Neutrophil (primary cell): ENCODE data around the gene USP14.
"Not testable (repeated sequence)": the region's sequence is repeated elsewhere in the genome, so short reads cannot be mapped to it uniquely, and the experiment has no call there.

Experiments used
- H3K27ac ChIP-seq: fragments of 200-600 bp; sonication (generic); 2 replicates; pipeline ENCODE4 v1.5.1; 2016; ENCODE audit warnings: mild to moderate bottlenecking, moderate library complexity
- H3K27me3 ChIP-seq: fragments of 200-600 bp; sonication (generic); 2 replicates; pipeline ENCODE4 v1.6.0; 2016; ENCODE audit warnings: mild to moderate bottlenecking
- H3K36me3 ChIP-seq: fragments of 200-600 bp; sonication (generic); 2 replicates; pipeline ENCODE4 v1.5.1; 2017
- H3K4me1 ChIP-seq, 2 experiments: fragments of 200-600 bp in 1 of 2; sonication (generic) in 1 of 2; 1 replicate in 1 of 2; 2 replicates in 1 of 2; pipeline versions ENCODE4 v1.5.1 to v1.6.1; 2013 to 2016; ENCODE audit warnings: low read depth in 1 of 2, low read length in 1 of 2, mild to moderate bottlenecking in 1 of 2, moderate library complexity in 1 of 2; ENCODE audit not compliant: control insufficient read depth in 1 of 2, insufficient read depth in 1 of 2
- H3K4me3 ChIP-seq, 2 experiments: fragments of 200-600 bp in 1 of 2; sonication (generic) in 1 of 2; 1 replicate in 1 of 2; 2 replicates in 1 of 2; pipeline ENCODE4 v1.5.1; 2013 to 2016; ENCODE audit warnings: low read depth in 1 of 2, low read length in 1 of 2, mild to moderate bottlenecking in 1 of 2, moderate library complexity in 1 of 2
- H3K9me3 ChIP-seq: fragments of 200-600 bp; sonication (generic); 2 replicates; pipeline ENCODE4 v1.5.1; 2016
- TF ChIP-seq, protein P1 (sequence below): fragments of 200-600 bp; sonication (generic); IDR thresholded peaks from 2 replicates; pipeline ENCODE4 v1.5.1; 2016; ENCODE audit warnings: antibody characterized with exemption

The USP14 gene

GRCh38 chr18:158128-159036 is at the start of gene USP14:
TSS of gene USP14 (plus strand) at chr18:158557. CDS start at chr18:158699, 142 bp downstream.
- Histone ChIP-seq H3K36me3 (no peaks in the 10 kb centered on the region), H3K4me3 (peak within 1 kb of the TSS; percentile 72 to 78), H3K4me1 (peaks cover 10 to 13% of the 10 kb centered on the region in 2 experiments), H3K27me3 (no peaks in the 10 kb centered on the region), H3K9me3 (no peaks in the 10 kb centered on the region), H3K27ac (peak within 1 kb of the TSS; percentile 80)
- TF ChIP-seq, protein P1, sequence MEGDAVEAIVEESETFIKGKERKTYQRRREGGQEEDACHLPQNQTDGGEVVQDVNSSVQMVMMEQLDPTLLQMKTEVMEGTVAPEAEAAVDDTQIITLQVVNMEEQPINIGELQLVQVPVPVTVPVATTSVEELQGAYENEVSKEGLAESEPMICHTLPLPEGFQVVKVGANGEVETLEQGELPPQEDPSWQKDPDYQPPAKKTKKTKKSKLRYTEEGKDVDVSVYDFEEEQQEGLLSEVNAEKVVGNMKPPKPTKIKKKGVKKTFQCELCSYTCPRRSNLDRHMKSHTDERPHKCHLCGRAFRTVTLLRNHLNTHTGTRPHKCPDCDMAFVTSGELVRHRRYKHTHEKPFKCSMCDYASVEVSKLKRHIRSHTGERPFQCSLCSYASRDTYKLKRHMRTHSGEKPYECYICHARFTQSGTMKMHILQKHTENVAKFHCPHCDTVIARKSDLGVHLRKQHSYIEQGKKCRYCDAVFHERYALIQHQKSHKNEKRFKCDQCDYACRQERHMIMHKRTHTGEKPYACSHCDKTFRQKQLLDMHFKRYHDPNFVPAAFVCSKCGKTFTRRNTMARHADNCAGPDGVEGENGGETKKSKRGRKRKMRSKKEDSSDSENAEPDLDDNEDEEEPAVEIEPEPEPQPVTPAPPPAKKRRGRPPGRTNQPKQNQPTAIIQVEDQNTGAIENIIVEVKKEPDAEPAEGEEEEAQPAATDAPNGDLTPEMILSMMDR: no peak

GRCh38 chr18:108665-109063 is 49.7 kb upstream of the USP14 start:
- not testable (repeated sequence) for H3K4me1 ChIP-seq, H3K27ac ChIP-seq, H3K36me3 ChIP-seq, H3K4me3 ChIP-seq, H3K9me3 ChIP-seq
- peaks cover 29% of the 10 kb centered on the region for H3K27me3 ChIP-seq

GRCh38 chr18:109130-109921 is 49.0 kb upstream of the USP14 start:
- H3K27ac ChIP-seq, H3K36me3 ChIP-seq, H3K4me1 ChIP-seq, H3K9me3 ChIP-seq, H3K4me3 ChIP-seq: not testable (repeated sequence)
- peaks cover 29% of the 10 kb centered on the region for H3K27me3 ChIP-seq

- not testable (repeated sequence) for H3K36me3 ChIP-seq, H3K27ac ChIP-seq, H3K9me3 ChIP-seq, H3K4me1 ChIP-seq, H3K4me3 ChIP-seq
- peaks cover 29% of the 10 kb centered on the region for H3K27me3 ChIP-seq
Observed at GRCh38 chr18:109922-110261, 48.5 kb upstream of the USP14 start.

- not testable (repeated sequence) for H3K27ac ChIP-seq, H3K4me3 ChIP-seq, H3K36me3 ChIP-seq, H3K9me3 ChIP-seq, H3K4me1 ChIP-seq
- peaks cover 29% of the 10 kb centered on the region for H3K27me3 ChIP-seq
Observed at GRCh38 chr18:110351-111201, 47.8 kb upstream of the USP14 start.

DNA sequence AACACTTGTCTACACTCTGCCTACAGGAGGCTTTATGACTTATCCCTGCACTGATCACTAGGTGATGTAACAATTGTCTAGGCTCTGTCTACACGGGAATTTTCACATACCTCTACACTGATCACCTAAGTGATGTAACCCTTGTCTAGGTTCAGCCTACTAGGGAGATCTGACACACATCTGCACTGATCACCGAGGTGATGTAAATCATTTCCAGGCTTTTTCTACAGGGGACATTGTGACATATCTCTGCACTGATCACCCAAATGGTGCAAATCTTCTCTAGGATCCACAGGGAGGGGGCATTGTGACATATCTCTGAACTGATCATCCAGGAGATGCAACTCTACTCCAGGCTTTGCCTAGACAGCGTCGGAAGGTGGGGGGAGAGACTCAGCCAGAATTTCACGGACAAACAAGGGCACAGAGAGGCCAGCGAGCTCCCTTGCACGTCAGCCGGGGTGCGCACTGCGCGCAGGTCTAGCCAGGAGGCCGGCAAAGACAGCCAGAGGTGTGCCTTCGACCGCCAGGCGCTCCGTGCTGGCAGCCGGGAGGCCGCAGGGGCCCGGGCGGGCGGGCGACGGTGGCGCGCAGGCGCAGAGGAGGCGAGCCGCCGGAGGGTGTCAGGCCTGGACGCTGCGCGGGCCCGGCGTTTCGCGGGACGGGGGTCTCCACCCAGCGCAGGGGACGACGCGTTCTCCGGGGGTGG is 46.9 kb upstream of the USP14 start:
- H3K4me3 ChIP-seq: peak overlapping the region in 1 of 2 experiments; percentile 29
- H3K27ac ChIP-seq: no peak overlapping the region
- H3K27me3 ChIP-seq: peaks cover 29% of the 10 kb centered on the region
- peaks cover 0 to 3% of the 10 kb centered on the region in 2 experiments for H3K4me1 ChIP-seq
- TF ChIP-seq, protein P1: no peak
- no peaks in the 10 kb centered on the region for H3K36me3 ChIP-seq
- H3K9me3 ChIP-seq: peaks cover 7% of the 10 kb centered on the region

DNA sequence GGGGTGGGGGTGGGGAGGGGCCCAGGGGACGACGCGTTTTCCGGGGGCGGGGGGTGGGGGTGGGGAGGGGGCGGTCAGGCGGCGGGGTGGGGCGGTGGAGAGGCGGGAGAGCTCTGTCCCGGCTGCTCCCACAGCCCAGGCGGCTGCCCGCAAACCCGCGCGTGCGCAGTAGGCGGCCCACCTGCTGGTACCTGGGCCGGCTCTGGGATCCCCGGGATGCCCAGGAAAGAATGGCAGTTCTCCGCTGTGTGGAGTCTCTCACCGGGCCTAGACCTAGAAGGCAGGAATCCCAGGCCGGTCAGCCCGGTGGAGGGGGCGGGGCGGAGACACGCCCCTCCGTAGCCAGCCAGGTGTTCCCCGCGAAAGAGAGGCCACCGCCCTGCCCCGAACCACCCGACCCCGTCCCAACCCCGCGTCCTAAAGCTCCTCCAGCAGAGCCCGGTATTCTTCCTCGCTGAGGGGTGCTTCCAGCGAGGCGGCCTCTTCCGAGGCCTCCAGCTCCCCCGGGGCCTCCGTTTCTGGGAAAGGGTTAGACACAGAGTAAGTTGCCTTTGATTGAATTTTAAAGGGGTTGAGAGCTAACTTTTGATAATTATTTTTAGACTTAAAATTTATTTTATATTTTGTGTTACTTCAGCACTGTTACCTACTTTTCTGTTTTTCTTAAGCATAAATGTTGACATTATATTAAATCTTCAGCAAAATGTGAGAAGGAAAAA is 46.2 kb upstream of the USP14 start:
- not testable (repeated sequence) for H3K27ac ChIP-seq, H3K4me3 ChIP-seq, H3K4me1 ChIP-seq, H3K9me3 ChIP-seq, H3K36me3 ChIP-seq
- H3K27me3 ChIP-seq: peaks cover 29% of the 10 kb centered on the region

DNA sequence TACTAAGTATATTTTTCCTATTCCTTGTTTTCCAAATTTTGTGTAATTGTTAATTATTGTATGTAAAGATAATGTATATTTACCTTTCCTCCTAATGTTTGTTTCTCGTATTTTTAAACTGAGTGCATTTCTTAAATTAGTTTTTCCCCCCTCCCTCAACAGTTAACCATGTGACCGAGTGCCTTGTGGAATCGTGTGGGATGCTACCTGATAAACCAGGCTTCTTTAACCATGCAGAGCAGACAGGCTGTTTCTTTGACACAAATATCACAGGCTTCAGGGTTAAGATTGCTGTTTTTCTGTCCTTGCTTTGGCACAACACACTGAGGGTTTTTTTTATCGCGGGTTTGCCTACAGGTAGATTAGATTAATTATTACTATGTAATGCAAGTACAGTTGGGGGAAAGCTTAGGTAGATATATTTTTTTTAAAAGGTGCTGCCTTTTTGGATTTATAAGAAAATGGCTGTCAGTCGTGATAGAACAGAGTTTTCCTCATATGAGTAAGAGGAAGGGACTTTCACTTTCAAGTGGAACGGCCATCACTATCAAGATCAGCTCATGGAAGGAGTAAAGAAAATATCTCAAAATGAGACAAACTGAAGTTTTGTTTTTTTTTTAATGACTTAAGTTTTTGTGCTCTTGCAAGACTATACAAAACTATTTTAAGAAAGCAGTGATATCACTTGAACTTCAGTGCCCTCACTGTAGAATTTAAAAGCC is 37.7 kb upstream of the USP14 start:
- H3K27me3 ChIP-seq, H3K4me1 ChIP-seq, H3K9me3 ChIP-seq, H3K4me3 ChIP-seq, H3K27ac ChIP-seq, H3K36me3 ChIP-seq: not testable (repeated sequence)
